ENCODE results near the gene MARCHF11. TPM values are rescaled to one million over a fixed set of nuclear protein-coding genes. Genes with fewer than 3 reads are reported as not detected.

Gene MARCHF11
- total RNA-seq, 2 experiments from 2014 or later: not detected

DNA sequence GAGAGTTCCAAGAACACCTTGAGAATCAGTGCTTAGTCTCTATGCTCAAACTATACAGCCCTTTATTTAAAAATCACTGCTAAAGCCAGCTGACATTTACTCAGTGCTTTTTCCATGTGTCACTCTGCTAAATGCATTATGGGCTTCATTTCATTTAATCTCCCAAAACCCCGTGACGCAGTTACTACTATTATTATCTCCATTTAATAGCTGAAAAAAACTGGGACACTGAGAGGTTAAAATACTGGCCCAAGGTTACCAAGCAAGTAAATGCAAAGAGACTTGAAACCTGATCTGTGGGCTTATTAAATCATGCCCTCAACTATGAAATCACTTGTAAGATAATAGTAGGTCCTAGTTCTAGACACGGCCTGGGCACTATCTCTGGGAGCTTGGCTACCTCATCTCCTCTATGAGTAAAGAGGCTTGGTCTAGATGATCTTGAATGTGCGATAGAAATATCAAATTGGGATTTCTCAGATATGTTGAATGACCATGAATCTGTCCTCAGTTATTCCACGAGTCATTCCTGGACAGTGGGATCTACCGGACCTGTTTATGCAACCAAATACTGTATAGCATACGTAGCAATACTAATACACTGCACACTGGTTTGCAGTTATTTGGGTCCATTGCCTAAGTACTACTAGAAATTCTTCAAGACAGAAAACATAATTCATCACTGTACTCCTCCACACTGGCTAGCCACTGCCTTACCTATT, 32.3 kb downstream of the MARCHF11 start:
- no peaks in the 10 kb centered on the region for H3K4me1 Mint-ChIP-seq
- H3K27ac Mint-ChIP-seq: no peak overlapping the region
- H3K27me3 Mint-ChIP-seq: no peaks in the 10 kb centered on the region
- POLR2A ChIA-PET: no interaction called here
- H3K9me3 Mint-ChIP-seq: peaks cover 2% of the 10 kb centered on the region
- DNase-seq: no peak
- no peak overlapping the region for H3K4me3 Mint-ChIP-seq
- H3K36me3 Mint-ChIP-seq (ENCODE audit: low read depth): no peaks in the 10 kb centered on the region
- CTCF ChIA-PET: no interaction called here

DNA sequence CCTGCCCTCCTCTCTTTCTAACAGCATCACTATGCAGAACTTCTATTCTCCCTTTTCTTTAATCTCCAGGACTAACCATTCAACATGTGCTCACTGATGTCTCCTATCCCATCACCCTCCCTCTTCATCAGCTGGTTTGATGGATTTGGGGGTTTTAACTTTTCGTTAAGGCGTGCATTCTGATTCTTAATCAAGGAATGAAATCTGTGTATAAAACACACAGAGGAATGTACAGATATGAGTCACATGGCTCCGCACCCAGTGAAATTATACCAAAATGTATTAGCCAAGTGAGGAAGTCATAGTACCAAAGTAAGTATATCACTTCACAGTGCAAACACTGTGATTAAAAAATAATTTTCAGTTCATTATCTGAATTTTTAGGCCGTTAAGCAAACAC, 35.2 kb downstream of the MARCHF11 start:
- Mint-ChIP-seq H3K4me3 (no peak overlapping the region), H3K27ac (no peak overlapping the region), H3K36me3 (ENCODE audit: low read depth) (no peaks in the 10 kb centered on the region), H3K27me3 (no peaks in the 10 kb centered on the region), H3K9me3 (peaks cover 2% of the 10 kb centered on the region), H3K4me1 (no peaks in the 10 kb centered on the region)
- POLR2A ChIA-PET: no interaction called here
- no peak for DNase-seq
- CTCF ChIA-PET: no interaction called here

DNA sequence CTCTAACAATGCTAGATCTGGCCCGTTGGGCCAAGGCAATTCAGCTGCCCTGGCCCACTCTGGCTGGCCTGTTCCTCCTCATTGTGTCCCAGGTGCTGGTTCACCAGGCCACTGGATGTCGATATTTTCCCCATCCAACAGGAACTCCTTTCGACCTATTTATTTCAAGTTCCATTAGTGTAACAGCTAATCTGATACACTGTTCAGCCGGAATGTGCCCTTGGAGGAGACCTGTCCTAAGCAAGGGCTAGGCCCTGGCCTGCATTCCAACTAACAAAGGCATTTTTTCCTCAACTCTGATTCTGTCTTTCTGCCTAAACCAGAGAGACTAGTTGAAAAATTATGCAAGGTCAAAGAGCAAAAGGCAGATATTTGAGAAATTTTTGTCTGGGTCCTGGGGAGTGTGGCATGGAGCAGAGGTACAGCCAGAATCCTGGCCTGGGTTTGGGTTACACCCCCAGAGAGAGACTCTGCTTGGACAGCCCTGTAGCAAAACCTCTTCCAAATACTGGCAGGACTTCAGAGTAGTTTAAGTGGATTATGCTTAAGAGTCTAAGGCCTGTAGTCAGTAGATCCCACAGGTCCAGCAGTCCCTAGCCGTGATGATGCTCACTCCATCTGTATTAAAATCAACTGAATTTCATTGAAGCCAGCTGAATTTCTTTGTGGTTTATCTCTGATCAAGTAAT, 36.1 kb downstream of the MARCHF11 start:
- Mint-ChIP-seq H3K4me1 (no peaks in the 10 kb centered on the region), H3K27me3 (no peaks in the 10 kb centered on the region), H3K9me3 (peaks cover 2% of the 10 kb centered on the region), H3K36me3 (ENCODE audit: low read depth) (no peaks in the 10 kb centered on the region), H3K4me3 (no peak overlapping the region), H3K27ac (no peak overlapping the region)
- CTCF ChIA-PET: no interaction called here
- POLR2A ChIA-PET: no interaction called here
- no peak for DNase-seq

GRCh38 chr5:16140944-16141343, 38.6 kb downstream of the MARCHF11 start:
- Mint-ChIP-seq H3K36me3 (ENCODE audit: low read depth) (no peaks in the 10 kb centered on the region), H3K9me3 (peaks cover 2% of the 10 kb centered on the region)
- CTCF ChIA-PET: no interaction called here

GRCh38 chr5:16140417-16140816, 39.2 kb downstream of the MARCHF11 start:
- Mint-ChIP-seq H3K4me3 (no peak overlapping the region), H3K27me3 (no peaks in the 10 kb centered on the region), H3K4me1 (no peaks in the 10 kb centered on the region), H3K27ac (no peak overlapping the region), H3K36me3 (ENCODE audit: low read depth) (no peaks in the 10 kb centered on the region), H3K9me3 (peaks cover 2% of the 10 kb centered on the region)
- POLR2A ChIA-PET: no interaction called here
- CTCF ChIA-PET: no interaction called here
- DNase-seq: no peak

More at GRCh38 chr5:16140944-16141343, 38.6 kb downstream of the MARCHF11 start:
- Mint-ChIP-seq H3K4me1 (no peaks in the 10 kb centered on the region), H3K4me3 (no peak overlapping the region), H3K27ac (no peak overlapping the region), H3K27me3 (no peaks in the 10 kb centered on the region)
- no peak for DNase-seq
- POLR2A ChIA-PET: no interaction called here

- no peak overlapping the region for H3K27ac Mint-ChIP-seq
- DNase-seq: no peak
- H3K4me3 Mint-ChIP-seq: no peak overlapping the region
- H3K9me3 Mint-ChIP-seq: no peaks in the 10 kb centered on the region
- ChIA-PET CTCF (no interaction called here), POLR2A (no interaction called here)
- H3K4me1 Mint-ChIP-seq: no peaks in the 10 kb centered on the region
- H3K27me3 Mint-ChIP-seq: no peaks in the 10 kb centered on the region
- no peaks in the 10 kb centered on the region for H3K36me3 Mint-ChIP-seq (ENCODE audit: low read depth)
Measured at GRCh38 chr5:16137177-16137576, 42.4 kb downstream of the MARCHF11 start.

DNA sequence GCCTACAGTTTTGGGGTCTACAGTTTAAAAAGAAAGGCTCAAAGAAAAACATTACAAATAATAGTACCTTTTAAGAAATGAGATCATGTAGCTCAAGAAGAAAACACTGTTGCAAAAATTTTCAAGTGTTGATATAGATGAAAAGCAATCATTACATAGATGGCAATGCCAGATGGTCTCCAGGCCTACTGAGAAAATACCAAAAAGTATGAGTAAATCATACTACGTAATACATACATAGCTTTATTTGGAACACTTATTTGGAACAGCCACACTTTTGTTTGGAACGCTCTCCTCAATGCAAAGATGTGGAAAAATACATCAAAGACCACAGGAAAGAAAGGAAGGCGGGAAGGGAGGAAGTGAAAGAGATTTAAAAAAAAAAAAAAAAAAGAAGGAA, 44.1 kb downstream of the MARCHF11 start:
- CTCF ChIA-PET: no interaction called here
- no peak overlapping the region for H3K27ac Mint-ChIP-seq
- no peak overlapping the region for H3K4me3 Mint-ChIP-seq

GRCh38 chr5:16135003-16135402, 44.6 kb downstream of the MARCHF11 start:
- ChIA-PET CTCF (no interaction called here), POLR2A (no interaction called here)
- H3K27me3 Mint-ChIP-seq: no peaks in the 10 kb centered on the region
- no peaks in the 10 kb centered on the region for H3K4me1 Mint-ChIP-seq
- H3K9me3 Mint-ChIP-seq: no peaks in the 10 kb centered on the region
- H3K4me3 Mint-ChIP-seq: no peak overlapping the region
- DNase-seq: no peak
- H3K36me3 Mint-ChIP-seq (ENCODE audit: low read depth): no peaks in the 10 kb centered on the region
- H3K27ac Mint-ChIP-seq: no peak overlapping the region

More for the DNA sequence above, 44.1 kb downstream of the MARCHF11 start:
- DNase-seq: no peak
- Mint-ChIP-seq H3K4me1 (no peaks in the 10 kb centered on the region), H3K36me3 (ENCODE audit: low read depth) (no peaks in the 10 kb centered on the region), H3K27me3 (no peaks in the 10 kb centered on the region), H3K9me3 (no peaks in the 10 kb centered on the region)
- POLR2A ChIA-PET: no interaction called here

DNA sequence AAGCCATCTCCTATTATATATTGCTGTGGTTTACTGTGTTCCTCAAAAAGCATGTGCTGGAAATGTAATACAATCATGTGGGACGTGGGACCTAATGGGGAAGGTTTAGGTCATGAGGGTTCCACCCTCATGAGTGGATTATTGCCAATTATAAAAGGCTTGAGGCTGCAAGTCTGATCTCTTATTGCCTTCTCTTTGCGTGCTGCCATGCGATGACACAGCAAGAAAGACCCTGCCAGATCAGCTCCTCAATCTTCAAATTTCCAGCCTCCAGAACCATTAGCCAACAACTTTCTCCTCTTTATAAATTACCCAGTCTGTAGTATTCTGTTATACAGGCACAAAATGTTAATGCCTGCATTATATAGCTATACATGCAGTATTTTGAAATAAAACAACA, 45.4 kb downstream of the MARCHF11 start:
- no peak for DNase-seq
- Mint-ChIP-seq H3K36me3 (ENCODE audit: low read depth) (no peaks in the 10 kb centered on the region), H3K4me1 (no peaks in the 10 kb centered on the region), H3K4me3 (no peak overlapping the region), H3K27ac (no peak overlapping the region), H3K27me3 (no peaks in the 10 kb centered on the region), H3K9me3 (no peaks in the 10 kb centered on the region)
- POLR2A ChIA-PET: no interaction called here
- CTCF ChIA-PET: no interaction called here

GRCh38 chr5:16131878-16132277, 47.7 kb downstream of the MARCHF11 start:
- POLR2A ChIA-PET: no interaction called here
- no peaks in the 10 kb centered on the region for H3K9me3 Mint-ChIP-seq

DNA sequence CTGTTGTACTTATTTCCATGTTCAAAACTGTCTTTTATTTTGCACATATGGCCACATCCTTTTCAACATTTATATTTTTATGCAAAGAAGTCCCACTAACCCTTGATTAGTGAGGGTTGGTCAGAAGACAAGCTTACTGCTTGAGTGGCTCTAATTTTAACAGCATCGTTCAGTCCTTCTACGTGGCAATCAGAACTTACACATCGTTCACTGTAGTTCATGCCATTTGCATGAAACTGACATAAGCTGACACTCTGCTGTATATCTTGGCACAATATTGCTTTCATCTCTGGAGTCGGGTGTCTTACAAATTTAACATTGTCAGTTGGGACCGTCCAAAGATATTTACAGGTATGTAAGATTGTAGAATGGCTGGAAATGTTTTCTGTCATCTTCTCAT, 50.6 kb downstream of the MARCHF11 start:
- H3K4me1 Mint-ChIP-seq: no peaks in the 10 kb centered on the region
- ChIA-PET POLR2A (interaction anchor here (0.6 kb wide), 1 partner anchor 16 kb away, joined by 3 read pairs; no protein-coding TSS in a partner anchor), CTCF (no interaction called here)
- H3K27me3 Mint-ChIP-seq: no peaks in the 10 kb centered on the region
- no peak overlapping the region for H3K27ac Mint-ChIP-seq
- H3K4me3 Mint-ChIP-seq: no peak overlapping the region
- H3K36me3 Mint-ChIP-seq (ENCODE audit: low read depth): no peaks in the 10 kb centered on the region
- no peak for DNase-seq
- no peaks in the 10 kb centered on the region for H3K9me3 Mint-ChIP-seq

More at GRCh38 chr5:16131878-16132277, 47.7 kb downstream of the MARCHF11 start:
- Mint-ChIP-seq H3K36me3 (ENCODE audit: low read depth) (no peaks in the 10 kb centered on the region), H3K4me3 (no peak overlapping the region), H3K27me3 (no peaks in the 10 kb centered on the region), H3K27ac (no peak overlapping the region), H3K4me1 (no peaks in the 10 kb centered on the region)
- CTCF ChIA-PET: no interaction called here
- no peak for DNase-seq

DNA sequence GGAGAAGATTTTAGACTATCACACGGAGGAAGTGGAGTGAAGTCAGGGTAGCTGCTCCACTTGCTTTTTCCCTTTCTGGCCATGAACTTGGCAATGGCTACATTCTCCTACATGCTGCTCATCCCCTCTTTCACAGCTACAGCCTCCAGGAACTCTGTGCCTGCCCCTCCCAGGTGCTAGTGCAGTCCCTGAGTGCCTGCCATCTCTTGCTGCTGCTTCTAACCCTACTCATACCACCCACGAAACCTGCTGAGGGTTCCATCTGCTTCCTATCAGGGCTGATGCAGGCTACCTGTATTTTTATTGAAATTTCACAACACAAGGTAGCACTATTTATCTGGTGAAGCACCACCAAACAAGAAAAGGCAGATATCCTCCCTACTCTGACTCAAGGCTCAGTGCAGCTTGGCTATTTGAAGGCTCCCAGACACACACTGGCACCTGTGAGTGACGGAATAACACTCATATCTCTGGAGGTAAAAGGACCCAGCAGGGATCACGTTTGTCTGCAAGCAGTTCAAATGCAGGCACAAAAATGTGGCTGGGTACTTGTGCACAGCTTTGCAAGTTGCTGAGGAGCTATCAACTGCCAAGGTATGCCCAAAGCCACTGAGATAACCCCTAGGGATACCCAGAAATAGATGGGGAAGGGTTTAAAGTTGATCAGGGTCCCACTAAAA, 51.6 kb downstream of the MARCHF11 start:
- DNase-seq: no peak
- H3K27ac Mint-ChIP-seq: no peak overlapping the region
- H3K4me3 Mint-ChIP-seq: no peak overlapping the region
- CTCF ChIA-PET: no interaction called here
- no peaks in the 10 kb centered on the region for H3K27me3 Mint-ChIP-seq
- H3K4me1 Mint-ChIP-seq: no peaks in the 10 kb centered on the region
- H3K9me3 Mint-ChIP-seq: no peaks in the 10 kb centered on the region
- no peaks in the 10 kb centered on the region for H3K36me3 Mint-ChIP-seq (ENCODE audit: low read depth)
- POLR2A ChIA-PET: no interaction called here

DNA sequence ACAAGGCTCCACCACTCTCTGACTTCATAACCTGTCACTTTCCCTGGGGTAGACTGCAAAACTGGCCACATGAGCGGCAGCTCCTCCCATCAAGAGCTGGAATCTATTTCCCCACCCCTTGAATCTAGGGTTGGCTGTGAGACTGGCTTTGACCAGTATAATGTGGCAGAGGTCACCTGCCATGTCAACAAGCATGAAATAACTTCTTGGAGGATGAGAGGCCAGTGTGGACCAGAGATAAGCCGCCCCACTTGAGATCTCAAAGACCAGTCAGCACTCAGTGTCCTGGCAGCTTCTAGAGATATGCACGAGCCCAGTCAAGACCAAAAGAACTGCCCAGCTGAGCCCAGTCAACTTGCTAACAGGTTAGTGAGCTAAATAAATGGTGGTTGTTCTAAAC, 59.0 kb downstream of the MARCHF11 start:
- DNase-seq: no peak
- POLR2A ChIA-PET: no interaction called here
- CTCF ChIA-PET: no interaction called here
- Mint-ChIP-seq H3K36me3 (ENCODE audit: low read depth) (no peaks in the 10 kb centered on the region), H3K4me3 (no peak overlapping the region), H3K4me1 (no peaks in the 10 kb centered on the region), H3K9me3 (no peaks in the 10 kb centered on the region), H3K27ac (no peak overlapping the region), H3K27me3 (no peaks in the 10 kb centered on the region)

Measured in activated CD4-positive, alpha-beta T cell treated with anti-CD3 and anti-CD28 coated beads, Interleukin-2, amount 10 ng/mL, durations not matched to agents 7 days and 5 days (primary cell).